Measurements from ENCODE around the gene SLC27A5. TPM values are rescaled to one million over a fixed set of nuclear protein-coding genes. Genes with fewer than 3 reads are reported as not detected.

The SLC27A5 gene
- total and polyA plus RNA-seq, 2 of the 13 experiments (the other 11 are each of a cell fraction or from before 2014, with no cell fraction given): 30.3 to 40.2 TPM

DNA sequence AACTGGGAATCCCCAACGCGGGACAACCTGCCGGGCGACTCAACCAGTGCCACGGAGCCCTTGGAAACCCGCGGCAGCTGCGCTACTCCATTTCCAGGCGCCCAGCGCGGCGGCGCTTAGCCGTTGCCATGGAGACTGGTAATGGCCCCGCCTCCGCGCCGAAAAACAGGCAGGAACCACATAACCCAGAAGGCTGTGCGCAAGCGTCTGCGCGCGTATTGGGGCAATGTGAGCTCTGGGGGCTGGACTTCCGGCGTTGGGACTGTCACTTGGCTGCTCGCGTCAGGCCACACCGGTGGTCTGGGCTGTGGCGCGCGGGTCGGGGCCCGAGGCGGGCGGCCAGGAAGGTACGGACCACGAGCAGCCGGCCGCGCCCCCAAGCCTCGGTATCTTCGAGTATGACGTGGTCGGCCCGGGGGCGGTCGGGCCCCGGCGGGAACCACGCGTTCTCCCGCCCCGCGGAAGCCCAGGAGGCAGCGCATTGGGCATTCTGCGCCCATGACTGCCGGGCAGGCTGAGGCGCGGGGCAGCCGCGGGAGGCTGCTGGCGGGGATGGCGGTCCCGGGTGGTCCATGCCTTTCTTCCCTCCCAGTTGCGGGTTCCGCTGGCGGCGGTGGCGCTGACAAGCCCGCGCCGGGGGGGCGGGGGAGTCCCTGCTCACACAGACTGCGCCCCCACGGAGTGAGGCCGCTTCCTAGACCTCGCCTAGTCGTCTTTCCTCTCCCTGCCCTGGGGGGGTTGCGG lies 60.3 kb downstream of the SLC27A5 start, which contains the start of gene ZNF324B (continued):
- TF ChIP-seq ZMYM3 (CRISPR knock-in tag; IDR thresholded peaks at IDR 0.05) (no peak), ZNF768 (CRISPR knock-in tag; IDR thresholded peaks at IDR 0.05) (no peak), MIER3 (CRISPR knock-in tag; IDR thresholded peaks at IDR 0.05; ENCODE audit: borderline replicate concordance) (0 out of 2 replicates have a peak, but pooled peaks have one; percentile 37), FOXK1 (CRISPR knock-in tag; IDR thresholded peaks at IDR 0.05; ENCODE audit: borderline replicate concordance, low read depth) (peak; percentile 75; the same call in 1 of the 2 replicates), ZBTB26 (CRISPR knock-in tag; IDR thresholded peaks at IDR 0.05; ENCODE audit: borderline replicate concordance) (no peak), ZNF687 (CRISPR knock-in tag; IDR thresholded peaks at IDR 0.05) (peak; percentile 83), REXO4 (CRISPR knock-in tag; IDR thresholded peaks at IDR 0.05; ENCODE audit: borderline replicate concordance) (no peak), GMEB1 (CRISPR knock-in tag; IDR thresholded peaks at IDR 0.05; ENCODE audit: borderline replicate concordance) (peak; percentile 88), ZNF570 (CRISPR knock-in tag; IDR thresholded peaks at IDR 0.05; ENCODE audit: borderline replicate concordance) (no peak), ZNF296 (CRISPR knock-in tag; conservative IDR thresholded peaks at IDR 0.05) (no peak), POGK (CRISPR knock-in tag; conservative IDR thresholded peaks at IDR 0.05) (no peak), ZNF512 (CRISPR knock-in tag; IDR thresholded peaks at IDR 0.05) (no peak), ZNF143 (CRISPR knock-in tag; IDR thresholded peaks at IDR 0.05) (peak; percentile 97), ZNF550 (CRISPR knock-in tag; IDR thresholded peaks at IDR 0.05; ENCODE audit: borderline replicate concordance) (no peak)
- TF ChIP-seq, protein P1, sequence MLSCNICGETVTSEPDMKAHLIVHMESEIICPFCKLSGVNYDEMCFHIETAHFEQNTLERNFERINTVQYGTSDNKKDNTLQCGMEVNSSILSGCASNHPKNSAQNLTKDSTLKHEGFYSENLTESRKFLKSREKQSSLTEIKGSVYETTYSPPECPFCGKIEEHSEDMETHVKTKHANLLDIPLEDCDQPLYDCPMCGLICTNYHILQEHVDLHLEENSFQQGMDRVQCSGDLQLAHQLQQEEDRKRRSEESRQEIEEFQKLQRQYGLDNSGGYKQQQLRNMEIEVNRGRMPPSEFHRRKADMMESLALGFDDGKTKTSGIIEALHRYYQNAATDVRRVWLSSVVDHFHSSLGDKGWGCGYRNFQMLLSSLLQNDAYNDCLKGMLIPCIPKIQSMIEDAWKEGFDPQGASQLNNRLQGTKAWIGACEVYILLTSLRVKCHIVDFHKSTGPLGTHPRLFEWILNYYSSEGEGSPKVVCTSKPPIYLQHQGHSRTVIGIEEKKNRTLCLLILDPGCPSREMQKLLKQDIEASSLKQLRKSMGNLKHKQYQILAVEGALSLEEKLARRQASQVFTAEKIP (CRISPR knock-in tag; IDR thresholded peaks at IDR 0.05; ENCODE audit: borderline replicate concordance): no peak

Data from HepG2 (cell line).